HFFc6 (cell line): Measurements from ENCODE around the gene ATG2B. TPM values are rescaled to one million over a fixed set of nuclear protein-coding genes. Genes with fewer than 3 reads are reported as not detected.

Source experiments
- DNase-seq: peaks from one replicate; pipeline ENCODE4 v3.0.0-alpha.2; 2018
- H3K27ac Mint-ChIP-seq: 2 replicates; pipeline ENCODE4 v1.8.0; 2020; ENCODE audit warnings: mild to moderate bottlenecking, mixed read lengths
- H3K27me3 Mint-ChIP-seq: 2 replicates; pipeline ENCODE4 v1.8.0; 2021; ENCODE audit warnings: mild to moderate bottlenecking, moderate library complexity, mixed read lengths; ENCODE audit not compliant: insufficient read depth
- H3K36me3 Mint-ChIP-seq: 2 replicates; pipeline ENCODE4 v1.8.0; 2021; ENCODE audit warnings: low read depth, mixed read lengths
- H3K4me1 Mint-ChIP-seq: 2 replicates; pipeline ENCODE4 v1.8.0; 2020; ENCODE audit warnings: low read depth, mixed read lengths
- H3K4me3 Mint-ChIP-seq: 2 replicates; pipeline ENCODE4 v1.8.0; 2020; ENCODE audit warnings: mild to moderate bottlenecking, moderate library complexity, mixed read lengths
- H3K9me3 Mint-ChIP-seq: 2 replicates; pipeline ENCODE4 v1.8.0; 2020; ENCODE audit warnings: mild to moderate bottlenecking, mixed read lengths
- long read RNA-seq: library from polyadenylated mRNA; unstranded; transcript quantifications from one replicate; pipeline ENCODE4 v2.0.0, GENCODE V29; 2019
- total RNA-seq, 6 experiments: library from RNA; stranded (reverse); fragmentation: NEBNext Ultra II Directional; extraction: Animal tissue kit (Norgen Biotek cat#: 25700); gene quantifications; 2 replicates in 1 of 6; 3 replicates in 5 of 6; pipeline ENCODE4 v1.2.3, GENCODE V29; 2021
- TF ChIP-seq, protein P1 (sequence below): fragments of 200-600 bp; sonication (generic); IDR thresholded peaks from 2 replicates; pipeline ENCODE4 v1.5.0; 2021; ENCODE audit warnings: antibody characterized with exemption, mild to moderate bottlenecking

Gene ATG2B, protein sequence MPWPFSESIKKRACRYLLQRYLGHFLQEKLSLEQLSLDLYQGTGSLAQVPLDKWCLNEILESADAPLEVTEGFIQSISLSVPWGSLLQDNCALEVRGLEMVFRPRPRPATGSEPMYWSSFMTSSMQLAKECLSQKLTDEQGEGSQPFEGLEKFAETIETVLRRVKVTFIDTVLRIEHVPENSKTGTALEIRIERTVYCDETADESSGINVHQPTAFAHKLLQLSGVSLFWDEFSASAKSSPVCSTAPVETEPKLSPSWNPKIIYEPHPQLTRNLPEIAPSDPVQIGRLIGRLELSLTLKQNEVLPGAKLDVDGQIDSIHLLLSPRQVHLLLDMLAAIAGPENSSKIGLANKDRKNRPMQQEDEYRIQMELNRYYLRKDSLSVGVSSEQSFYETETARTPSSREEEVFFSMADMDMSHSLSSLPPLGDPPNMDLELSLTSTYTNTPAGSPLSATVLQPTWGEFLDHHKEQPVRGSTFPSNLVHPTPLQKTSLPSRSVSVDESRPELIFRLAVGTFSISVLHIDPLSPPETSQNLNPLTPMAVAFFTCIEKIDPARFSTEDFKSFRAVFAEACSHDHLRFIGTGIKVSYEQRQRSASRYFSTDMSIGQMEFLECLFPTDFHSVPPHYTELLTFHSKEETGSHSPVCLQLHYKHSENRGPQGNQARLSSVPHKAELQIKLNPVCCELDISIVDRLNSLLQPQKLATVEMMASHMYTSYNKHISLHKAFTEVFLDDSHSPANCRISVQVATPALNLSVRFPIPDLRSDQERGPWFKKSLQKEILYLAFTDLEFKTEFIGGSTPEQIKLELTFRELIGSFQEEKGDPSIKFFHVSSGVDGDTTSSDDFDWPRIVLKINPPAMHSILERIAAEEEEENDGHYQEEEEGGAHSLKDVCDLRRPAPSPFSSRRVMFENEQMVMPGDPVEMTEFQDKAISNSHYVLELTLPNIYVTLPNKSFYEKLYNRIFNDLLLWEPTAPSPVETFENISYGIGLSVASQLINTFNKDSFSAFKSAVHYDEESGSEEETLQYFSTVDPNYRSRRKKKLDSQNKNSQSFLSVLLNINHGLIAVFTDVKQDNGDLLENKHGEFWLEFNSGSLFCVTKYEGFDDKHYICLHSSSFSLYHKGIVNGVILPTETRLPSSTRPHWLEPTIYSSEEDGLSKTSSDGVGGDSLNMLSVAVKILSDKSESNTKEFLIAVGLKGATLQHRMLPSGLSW (N-terminal part only)
- total RNA-seq, result 10 to 100 TPM; 13.1 to 17.7 (median 15.9) TPM
- long read RNA-seq, partial matches to known transcripts, result 2 of 6 reads
- long read RNA-seq, other reads (novel, unspliced or antisense), result 4 of 6 reads

DNA sequence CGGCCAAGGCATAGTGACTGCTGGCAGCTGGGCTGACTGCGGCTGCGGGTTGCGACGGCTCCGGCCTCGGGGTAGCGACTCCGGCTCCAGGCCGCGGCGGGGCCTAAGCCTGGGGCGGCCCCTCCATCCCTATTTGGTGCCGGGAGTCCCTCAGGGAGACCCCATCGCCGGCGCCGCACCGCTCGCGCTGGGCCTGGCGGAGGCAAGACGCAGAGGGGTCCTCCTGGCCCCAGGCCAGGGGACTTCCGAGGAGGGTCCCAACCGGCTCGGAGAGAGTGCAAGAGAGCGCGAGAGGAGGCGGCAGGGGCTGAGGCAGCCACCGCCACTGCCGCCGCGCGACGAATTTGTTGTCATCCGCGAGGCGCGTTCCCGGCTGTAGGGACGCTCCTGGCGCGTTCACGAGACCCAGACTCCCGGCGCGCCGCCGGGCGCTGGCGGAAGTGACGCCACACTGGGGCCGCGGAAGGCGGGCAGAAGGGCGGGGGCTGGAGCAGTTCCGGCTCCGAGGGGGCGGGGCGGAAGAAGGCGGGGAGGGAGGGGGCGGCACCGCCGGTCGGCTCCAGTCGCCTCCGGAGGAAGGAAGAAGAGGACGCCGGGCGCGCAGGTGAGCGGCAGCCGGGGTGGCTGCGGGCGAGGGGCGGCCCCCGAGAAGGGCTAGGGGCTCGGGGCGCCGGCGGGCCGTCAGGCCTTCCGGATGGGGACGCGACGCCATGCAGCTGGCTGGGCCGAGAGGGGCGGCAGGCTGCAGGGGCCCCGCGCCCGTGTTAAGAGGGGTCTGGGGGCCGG, at the start of gene ATG2B, which contains the start of gene GSKIP:
TSS of gene ATG2B (minus strand) at position 377 of the 786 bp plus-strand sequence. CDS start at position 12, 365 bp downstream.
TSS of gene GSKIP (plus strand) at position 562 of the 786 bp plus-strand sequence. CDS start 18,722 bp downstream, outside the sequence.
- TF ChIP-seq, protein P1, sequence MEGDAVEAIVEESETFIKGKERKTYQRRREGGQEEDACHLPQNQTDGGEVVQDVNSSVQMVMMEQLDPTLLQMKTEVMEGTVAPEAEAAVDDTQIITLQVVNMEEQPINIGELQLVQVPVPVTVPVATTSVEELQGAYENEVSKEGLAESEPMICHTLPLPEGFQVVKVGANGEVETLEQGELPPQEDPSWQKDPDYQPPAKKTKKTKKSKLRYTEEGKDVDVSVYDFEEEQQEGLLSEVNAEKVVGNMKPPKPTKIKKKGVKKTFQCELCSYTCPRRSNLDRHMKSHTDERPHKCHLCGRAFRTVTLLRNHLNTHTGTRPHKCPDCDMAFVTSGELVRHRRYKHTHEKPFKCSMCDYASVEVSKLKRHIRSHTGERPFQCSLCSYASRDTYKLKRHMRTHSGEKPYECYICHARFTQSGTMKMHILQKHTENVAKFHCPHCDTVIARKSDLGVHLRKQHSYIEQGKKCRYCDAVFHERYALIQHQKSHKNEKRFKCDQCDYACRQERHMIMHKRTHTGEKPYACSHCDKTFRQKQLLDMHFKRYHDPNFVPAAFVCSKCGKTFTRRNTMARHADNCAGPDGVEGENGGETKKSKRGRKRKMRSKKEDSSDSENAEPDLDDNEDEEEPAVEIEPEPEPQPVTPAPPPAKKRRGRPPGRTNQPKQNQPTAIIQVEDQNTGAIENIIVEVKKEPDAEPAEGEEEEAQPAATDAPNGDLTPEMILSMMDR, result no peak
- no peaks in the 10 kb centered on the region for H3K9me3 Mint-ChIP-seq
- peak within 1 kb of the TSS; percentile 79 for H3K27ac Mint-ChIP-seq
- peaks cover 2% of the 10 kb centered on the region; the same call in 1 of the 2 replicates for H3K27me3 Mint-ChIP-seq
- DNase-seq, result peak; percentile 84
- H3K36me3 Mint-ChIP-seq, result peaks cover 7% of the 10 kb centered on the region; the same call in 1 of the 2 replicates
- H3K4me1 Mint-ChIP-seq, result peaks cover 47% of the 10 kb centered on the region
- peak within 1 kb of the TSS; percentile 98 for H3K4me3 Mint-ChIP-seq

DNA sequence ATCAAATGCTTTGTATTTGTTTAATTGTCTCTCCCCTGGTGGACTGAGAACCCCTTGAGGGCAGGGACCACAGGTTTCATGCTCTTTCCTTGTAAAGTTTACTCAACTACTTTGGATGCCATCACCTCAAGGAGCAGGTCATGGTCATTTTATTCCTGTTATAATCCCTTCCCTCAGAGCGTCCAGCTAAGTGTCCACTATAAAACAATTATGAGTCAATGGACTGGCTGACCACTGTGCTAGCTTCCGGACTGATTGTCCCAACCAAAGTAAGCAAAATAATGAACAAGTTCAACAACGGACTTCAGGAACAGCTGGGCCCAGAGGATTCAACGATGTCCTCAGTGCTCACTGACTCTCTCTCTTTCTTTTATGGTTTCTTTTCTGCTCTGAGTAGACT, 47.0 kb upstream of the ATG2B start:
- Mint-ChIP-seq H3K4me1 (peaks cover 17% of the 10 kb centered on the region), H3K4me3 (peak overlapping the region; percentile 23; the same call in 1 of the 2 replicates), H3K27me3 (peaks cover 46% of the 10 kb centered on the region), H3K36me3 (no peaks in the 10 kb centered on the region), H3K9me3 (no peaks in the 10 kb centered on the region), H3K27ac (no peak overlapping the region)
- TF ChIP-seq, protein P1, result no peak
- DNase-seq, result no peak

DNA sequence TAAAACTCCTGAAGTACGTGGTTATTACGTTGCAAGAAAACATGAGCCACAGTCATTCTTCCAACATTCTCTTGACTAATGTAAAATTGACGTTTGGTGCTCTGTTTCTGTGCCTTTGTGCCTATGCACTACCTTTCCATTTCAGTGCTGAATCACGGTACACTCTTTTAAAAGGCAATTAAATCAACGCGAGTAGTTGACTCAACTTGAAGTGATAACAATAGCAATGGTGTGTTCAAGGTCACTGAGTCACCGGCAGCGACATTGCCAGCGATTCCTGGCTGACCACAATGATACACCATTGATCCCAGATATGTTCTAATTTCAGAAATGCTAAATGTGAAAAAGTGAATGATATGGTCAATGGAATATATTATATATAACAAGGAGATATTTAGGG, 46.6 kb upstream of the ATG2B start:
- peaks cover 17% of the 10 kb centered on the region for H3K4me1 Mint-ChIP-seq
- no peak for DNase-seq
- H3K27ac Mint-ChIP-seq, result no peak overlapping the region
- H3K36me3 Mint-ChIP-seq, result no peaks in the 10 kb centered on the region
- H3K27me3 Mint-ChIP-seq, result peaks cover 46% of the 10 kb centered on the region
- TF ChIP-seq, protein P1, result no peak
- H3K9me3 Mint-ChIP-seq, result no peaks in the 10 kb centered on the region
- no peak overlapping the region for H3K4me3 Mint-ChIP-seq

DNA sequence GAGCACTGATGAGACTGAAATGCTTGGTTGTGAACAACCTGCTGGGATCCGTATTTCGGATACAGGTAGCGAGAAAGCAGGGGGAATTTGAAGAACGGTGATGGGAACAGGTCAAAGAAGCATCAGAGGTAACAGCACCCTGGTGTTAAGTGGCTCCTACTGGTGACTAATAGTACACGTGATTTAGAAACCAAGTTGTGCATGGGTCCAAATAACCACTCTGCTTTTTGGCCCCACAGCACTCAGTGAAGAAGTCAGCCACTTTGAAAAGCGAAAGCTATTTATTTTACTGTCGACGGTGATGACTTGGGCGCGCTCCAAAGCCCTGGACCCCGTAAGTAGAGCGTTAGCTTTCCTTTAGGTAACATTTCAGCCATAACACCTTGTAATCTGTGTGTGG, 45.5 kb upstream of the ATG2B start:
- Mint-ChIP-seq H3K4me3 (no peak overlapping the region), H3K27me3 (peaks cover 37% of the 10 kb centered on the region), H3K36me3 (no peaks in the 10 kb centered on the region), H3K27ac (no peak overlapping the region), H3K4me1 (peaks cover 17% of the 10 kb centered on the region), H3K9me3 (no peaks in the 10 kb centered on the region)
- TF ChIP-seq, protein P1, result no peak
- no peak for DNase-seq
